ENCODE data around the gene BEGAIN.
A peak's percentile ranks its signal among the peaks of the same experiment; 100 is the strongest.

The BEGAIN gene, protein sequence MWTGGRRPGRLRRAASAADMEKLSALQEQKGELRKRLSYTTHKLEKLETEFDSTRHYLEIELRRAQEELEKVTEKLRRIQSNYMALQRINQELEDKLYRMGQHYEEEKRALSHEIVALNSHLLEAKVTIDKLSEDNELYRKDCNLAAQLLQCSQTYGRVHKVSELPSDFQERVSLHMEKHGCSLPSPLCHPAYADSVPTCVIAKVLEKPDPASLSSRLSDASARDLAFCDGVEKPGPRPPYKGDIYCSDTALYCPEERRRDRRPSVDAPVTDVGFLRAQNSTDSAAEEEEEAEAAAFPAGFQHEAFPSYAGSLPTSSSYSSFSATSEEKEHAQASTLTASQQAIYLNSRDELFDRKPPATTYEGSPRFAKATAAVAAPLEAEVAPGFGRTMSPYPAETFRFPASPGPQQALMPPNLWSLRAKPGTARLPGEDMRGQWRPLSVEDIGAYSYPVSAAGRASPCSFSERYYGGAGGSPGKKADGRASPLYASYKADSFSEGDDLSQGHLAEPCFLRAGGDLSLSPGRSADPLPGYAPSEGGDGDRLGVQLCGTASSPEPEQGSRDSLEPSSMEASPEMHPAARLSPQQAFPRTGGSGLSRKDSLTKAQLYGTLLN

DNA sequence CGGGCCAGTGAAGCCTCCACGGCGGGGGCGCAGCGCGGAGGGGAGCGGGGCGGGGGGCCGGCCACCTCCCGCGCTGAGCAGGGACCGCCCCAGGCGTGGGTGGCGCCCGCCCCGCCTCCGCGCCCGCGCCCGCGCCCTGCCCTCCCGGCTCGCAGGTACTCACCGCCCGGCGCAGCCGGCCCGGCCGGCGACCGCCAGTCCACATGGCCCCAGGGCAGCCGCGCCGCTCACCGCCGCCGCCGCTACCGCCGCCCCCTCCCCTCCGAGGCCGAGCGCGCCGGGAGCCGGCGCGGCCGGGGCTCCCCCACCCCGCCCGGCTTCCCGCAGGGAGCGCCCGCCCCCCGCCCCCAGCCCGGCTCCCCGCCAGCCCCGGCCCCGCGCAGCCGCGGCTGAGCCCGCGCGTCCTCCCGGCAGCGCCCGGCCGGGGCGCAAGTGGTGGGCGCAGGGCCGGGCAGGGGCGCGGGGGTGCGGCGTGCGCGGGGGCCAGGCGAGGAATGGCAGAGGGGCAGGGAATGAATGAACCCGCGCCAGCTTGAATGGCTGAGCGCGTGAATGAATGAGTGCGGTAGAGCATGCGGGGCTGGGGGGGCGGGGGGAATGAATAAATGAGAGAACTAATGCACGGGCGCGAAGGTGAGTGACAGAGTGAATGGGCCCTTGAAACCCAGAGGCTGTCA, at the start of gene BEGAIN:
Gene BEGAIN (minus strand): TSS at position 332 of the 677 bp plus-strand sequence. CDS start 127 bp downstream, at position 205.
- no peak for DNase-seq

- DNase-seq = no peak
Observed at GRCh38 chr14:100636559-100636958, 49.3 kb upstream of the BEGAIN start.

DNA sequence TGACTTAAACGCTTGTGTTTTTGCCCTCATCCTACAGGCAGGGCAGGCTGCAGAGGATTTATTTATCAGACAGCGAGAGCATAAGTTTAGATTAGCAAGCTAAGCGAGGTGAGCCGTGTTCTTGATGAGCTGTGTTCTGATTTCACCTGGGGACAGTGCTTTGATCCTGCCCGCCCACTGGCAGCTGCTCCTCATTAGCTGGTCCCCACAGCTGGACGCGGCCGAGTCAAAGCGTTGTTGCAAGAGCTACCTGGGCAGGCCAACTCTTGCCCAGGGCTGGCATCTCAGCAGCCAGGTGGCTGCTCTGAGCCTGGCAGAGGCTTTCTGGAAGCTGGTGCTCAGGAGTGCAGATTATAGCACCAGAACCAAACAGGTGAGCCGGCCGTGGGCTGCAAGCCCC, 46.8 kb upstream of the BEGAIN start:
- DNase-seq = no peak

- no peak for DNase-seq
Observed at GRCh38 chr14:100633406-100633805, 46.2 kb upstream of the BEGAIN start.

DNA sequence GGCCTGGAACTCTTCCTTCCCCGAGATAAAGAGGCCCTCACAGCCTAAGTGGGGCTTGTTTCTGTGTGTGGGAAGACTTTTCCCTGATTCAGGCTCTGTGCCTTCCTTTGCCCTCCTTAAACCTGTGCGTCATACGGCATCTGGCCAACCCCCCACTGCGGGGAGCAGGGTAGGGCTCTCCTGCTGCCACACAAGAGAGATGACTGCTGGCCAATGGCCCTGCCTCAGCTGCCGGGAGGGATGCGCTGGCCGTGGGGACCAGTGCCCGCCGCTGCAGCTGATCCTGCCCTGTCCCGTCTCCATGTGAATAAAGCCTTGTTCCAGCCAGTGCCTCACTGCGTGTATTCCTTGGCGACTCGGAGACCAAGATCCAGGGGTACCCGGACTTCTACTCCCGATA, 42.5 kb upstream of the BEGAIN start:
- DNase-seq = no peak

DNA sequence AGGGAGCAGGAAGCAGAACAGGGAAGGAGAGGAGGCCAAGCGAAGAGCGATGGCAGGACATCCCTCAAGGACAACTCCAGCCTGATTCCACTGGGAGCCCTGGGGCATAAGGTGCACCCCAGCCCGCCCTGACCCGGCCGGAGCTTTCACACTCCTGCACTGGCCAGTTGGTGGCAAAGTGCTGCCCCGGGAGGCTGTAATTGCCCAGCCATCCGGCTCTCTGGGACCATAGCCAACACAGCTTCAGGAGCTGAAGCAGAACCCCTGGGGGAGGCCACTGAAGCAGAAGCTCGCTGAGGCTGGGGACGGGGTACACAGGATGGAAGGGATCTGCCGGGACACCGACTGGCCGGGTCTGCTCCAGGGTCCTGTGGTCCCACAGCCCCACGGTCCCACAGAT, 41.9 kb upstream of the BEGAIN start:
- DNase-seq = no peak

DNA sequence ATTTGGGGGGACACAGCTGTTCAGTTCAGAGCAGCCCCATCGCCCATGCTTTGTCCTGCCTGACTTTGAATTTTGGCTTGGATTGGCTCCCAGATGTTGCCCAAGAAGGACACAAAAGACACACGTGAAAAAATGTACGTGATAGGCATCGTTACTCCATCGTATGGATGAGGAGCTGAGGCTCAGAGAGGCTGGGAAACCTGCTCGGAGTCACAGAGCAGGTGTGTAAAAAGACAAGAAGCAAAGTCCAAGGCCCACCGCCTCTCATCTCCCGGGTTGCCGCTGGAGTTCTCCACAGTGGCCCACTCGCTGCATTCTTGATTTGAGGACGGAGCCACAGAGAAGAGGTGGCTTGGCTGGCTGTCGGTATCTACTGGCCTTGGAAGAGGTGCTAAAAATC, 41.0 kb upstream of the BEGAIN start:
- DNase-seq = no peak

GRCh38 chr14:100626614-100627013, 39.4 kb upstream of the BEGAIN start:
- no peak for DNase-seq

- DNase-seq = no peak
Observed at GRCh38 chr14:100623961-100624360, 36.7 kb upstream of the BEGAIN start.

- DNase-seq = no peak
Observed at GRCh38 chr14:100623557-100623956, 36.3 kb upstream of the BEGAIN start.

- DNase-seq = no peak
Observed at GRCh38 chr14:100622708-100623485, 35.7 kb upstream of the BEGAIN start.

DNA sequence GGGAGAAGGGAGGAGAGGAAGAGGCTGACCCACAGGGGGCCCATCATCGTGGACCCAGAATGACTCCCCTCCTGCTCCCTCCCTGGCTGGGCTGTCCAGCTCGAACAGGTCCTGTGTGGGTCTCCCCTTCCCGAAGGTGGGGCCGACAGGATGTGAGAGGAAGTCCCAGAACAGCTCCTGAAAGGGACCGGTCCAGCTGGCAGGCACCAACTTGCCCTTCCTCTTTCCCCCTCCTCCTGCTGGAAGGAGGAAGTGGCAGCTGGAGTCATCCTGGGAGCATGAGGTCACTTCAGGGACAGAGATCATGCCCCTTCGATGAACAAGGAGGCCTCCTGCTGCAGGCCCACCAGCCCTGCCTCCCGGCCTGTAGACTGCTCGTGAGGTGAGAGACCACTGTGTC, 35.0 kb upstream of the BEGAIN start:
- peak; percentile 82 for DNase-seq

DNA sequence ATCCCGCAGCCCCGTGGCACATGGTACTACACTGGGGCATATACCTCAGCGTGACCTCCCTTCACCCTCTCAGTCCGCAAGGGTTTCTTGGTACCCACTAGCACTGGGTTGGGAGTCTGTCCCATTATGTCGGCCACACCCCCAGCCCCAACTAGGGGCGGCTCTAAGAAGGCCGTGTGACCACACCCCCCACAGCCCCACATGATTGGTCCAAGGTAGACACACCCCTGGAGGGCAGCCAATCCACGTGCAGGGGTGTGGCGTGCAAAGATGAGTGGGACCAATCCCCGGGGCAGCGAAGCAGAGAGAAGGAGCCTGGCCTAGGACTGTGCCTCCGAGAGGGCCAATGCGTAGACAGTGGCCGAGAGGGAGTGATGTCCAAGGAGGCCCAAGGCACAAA, 34.6 kb upstream of the BEGAIN start:
- no peak for DNase-seq

GRCh38 chr14:100620255-100621100, 33.3 kb upstream of the BEGAIN start:
- no peak for DNase-seq

DNA sequence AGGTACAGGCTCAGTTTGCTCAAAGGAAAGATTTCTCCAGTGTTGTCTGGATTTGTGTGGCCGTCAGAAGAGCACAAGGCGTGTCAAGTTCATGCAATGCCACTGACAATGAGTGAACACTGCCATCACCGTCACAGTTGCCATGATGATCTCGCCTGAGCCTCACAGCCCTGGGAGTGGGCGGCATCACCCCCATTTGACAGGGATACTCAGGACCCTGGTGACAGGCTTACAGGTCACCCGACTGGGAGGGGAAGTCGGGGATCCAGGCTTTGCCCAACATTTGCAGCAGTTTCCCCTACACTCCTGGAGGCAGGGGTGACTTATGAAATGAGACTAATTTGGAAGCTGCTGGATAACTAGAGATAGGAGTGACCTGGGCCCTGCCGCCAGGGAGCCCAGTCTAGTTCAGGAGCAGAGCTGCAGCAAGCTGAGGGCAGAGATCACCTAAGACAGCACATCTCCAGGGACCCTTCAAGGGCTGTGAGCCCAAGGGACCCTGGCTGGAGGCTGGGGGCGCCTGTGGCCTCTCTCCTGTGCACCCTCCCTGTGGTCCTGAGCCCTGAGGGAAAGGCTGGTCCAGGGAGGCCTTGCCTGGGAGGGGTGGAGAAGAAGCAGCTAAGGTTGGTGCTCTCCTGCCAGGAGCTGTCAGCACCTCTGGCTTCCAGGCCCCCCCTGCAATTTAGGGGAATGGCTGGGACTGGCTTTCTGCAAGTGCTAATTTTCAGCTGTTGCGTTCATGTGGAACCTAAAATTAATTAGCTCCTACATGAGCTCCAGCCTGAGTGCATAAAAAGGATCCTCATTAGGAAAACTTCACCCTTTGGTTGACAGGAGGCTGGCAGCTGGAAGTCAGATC, 32.4 kb upstream of the BEGAIN start:
- DNase-seq = peak; percentile 77

DNA sequence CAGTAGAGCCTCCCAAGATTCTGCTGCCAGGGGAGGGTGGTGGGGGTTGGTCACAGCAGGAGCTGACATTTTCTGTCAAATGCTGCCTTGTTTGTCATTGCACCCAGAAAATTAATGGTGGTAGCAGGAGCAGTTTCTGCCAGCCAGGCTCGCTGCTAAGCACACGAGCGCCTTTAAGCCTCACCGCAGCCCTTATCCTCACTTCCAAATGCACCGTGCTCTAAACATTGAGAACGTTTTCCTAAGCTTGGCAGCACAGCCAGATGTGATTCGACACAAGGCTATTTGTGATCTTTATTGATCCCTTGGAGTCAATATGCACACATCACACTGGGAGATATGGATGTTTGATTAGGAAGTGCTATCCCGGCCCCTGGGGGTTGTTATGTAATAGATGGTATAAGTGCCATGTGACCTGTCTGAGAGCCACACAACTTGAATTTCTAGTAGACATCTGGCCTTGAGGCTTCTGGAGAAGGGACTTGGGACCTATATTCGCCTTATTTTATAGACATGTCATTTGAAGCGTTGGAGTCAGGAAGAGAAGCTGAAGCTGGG, 31.6 kb upstream of the BEGAIN start:
- DNase-seq = no peak

DNA sequence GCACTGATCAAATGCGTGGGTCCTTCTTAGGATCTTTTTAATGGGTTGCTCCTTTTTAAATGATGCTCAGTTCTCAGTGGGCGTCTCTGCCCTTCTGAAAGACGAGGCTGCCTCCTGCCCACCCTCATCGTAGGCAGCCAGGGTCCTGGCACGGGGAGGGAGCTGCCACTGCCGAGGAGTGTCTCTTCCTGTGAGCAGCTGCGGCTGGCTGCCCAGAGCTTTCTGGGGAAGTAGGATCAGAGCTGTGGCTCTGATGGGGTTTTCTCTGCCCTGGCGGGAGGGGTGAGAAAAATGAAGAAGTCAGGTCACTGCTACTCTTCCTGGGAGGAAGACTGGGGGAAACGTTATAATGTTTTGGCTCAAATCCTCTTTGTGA, 31.1 kb upstream of the BEGAIN start:
- peak; percentile 81 for DNase-seq

GRCh38 chr14:100617410-100618317, 30.4 kb upstream of the BEGAIN start:
- DNase-seq = peak; percentile 74

DNA sequence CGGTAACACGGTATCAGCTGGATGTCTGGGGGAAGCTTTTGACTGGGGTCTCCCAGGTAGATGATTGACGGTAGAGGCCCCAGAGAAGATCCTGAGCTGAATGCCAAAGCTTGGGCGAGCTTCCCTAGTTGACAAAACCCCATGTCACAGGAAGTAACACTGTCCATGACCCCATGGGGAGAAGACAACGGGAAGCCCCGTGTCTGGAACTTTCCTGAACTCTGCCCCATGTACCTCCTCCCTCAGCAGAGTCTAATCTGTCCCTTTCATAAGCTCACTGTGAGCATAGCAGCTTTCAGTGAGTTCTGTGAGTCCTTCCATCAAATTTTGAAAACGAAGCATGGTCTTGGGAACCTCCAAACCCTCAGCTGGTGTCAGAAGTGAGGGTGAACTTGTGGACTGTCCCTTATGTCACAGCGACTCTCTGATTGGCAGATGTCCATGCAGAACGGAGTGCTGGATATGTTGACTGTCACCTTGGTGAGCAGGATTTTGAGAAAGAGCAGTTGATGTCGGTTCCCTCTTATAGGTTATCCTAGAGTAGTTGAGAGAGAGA, 29.7 kb upstream of the BEGAIN start:
- DNase-seq = peak; percentile 49
